HS-5 (cell line): Measurements from ENCODE around the gene DHCR7.
"Not testable (repeated sequence)": the region's sequence is repeated elsewhere in the genome, so short reads cannot be mapped to it uniquely, and the experiment has no call there.

ENCODE experiments used
- DNase-seq: peaks from one replicate; pipeline ENCODE4 v3.0.0-alpha.2; 2012; ENCODE audit warnings: low read depth

The DHCR7 gene

GRCh38 chr11:71437399-71437798 lies 10.8 kb downstream of the DHCR7 start:
- DNase-seq, result no peak

- DNase-seq, result no peak
Observed at GRCh38 chr11:71436861-71437260, 11.3 kb downstream of the DHCR7 start.

- DNase-seq, result no peak
Observed at GRCh38 chr11:71435278-71435951, 12.8 kb downstream of the DHCR7 start.

GRCh38 chr11:71434576-71435130 lies 13.5 kb downstream of the DHCR7 start:
- DNase-seq, result no peak

GRCh38 chr11:71433648-71434450 lies 14.3 kb downstream of the DHCR7 start:
- no peak for DNase-seq

- no peak for DNase-seq
Observed at GRCh38 chr11:71432761-71433647, 15.2 kb downstream of the DHCR7 start.

GRCh38 chr11:71431271-71431670 lies 16.9 kb downstream of the DHCR7 start:
- DNase-seq, result no peak

GRCh38 chr11:71430166-71430565 lies 18.0 kb downstream of the DHCR7 start:
- no peak for DNase-seq

- DNase-seq, result no peak
Observed at GRCh38 chr11:71429701-71430100, 18.5 kb downstream of the DHCR7 start.

- DNase-seq, result no peak
Observed at GRCh38 chr11:71428861-71429435, 19.2 kb downstream of the DHCR7 start.

- DNase-seq, result no peak
Observed at GRCh38 chr11:71426413-71426812, 21.8 kb downstream of the DHCR7 start.

GRCh38 chr11:71425860-71426259 lies 22.3 kb downstream of the DHCR7 start:
- no peak for DNase-seq

- no peak for DNase-seq
Observed at GRCh38 chr11:71425409-71425808, 22.8 kb downstream of the DHCR7 start.

- no peak for DNase-seq
Observed at GRCh38 chr11:71423181-71423790, 24.9 kb downstream of the DHCR7 start.

- not testable (repeated sequence) for DNase-seq
Observed at GRCh38 chr11:71422318-71422717, 25.9 kb downstream of the DHCR7 start.

GRCh38 chr11:71421392-71421950 lies 26.7 kb downstream of the DHCR7 start:
- DNase-seq, result no peak

- no peak for DNase-seq
Observed at GRCh38 chr11:71420455-71421241, 27.5 kb downstream of the DHCR7 start.

- DNase-seq, result no peak
Observed at GRCh38 chr11:71418643-71419042, 29.6 kb downstream of the DHCR7 start.

GRCh38 chr11:71414645-71415044 lies 33.5 kb downstream of the DHCR7 start:
- DNase-seq, result no peak

- no peak for DNase-seq
Observed at GRCh38 chr11:71410363-71410966, 37.7 kb downstream of the DHCR7 start.
